NCI-H345 treated with DMSO at 0.1 percent for 48 hours (cell line): ENCODE results near the gene RNF8.
"Not testable (repeated sequence)": the region's sequence is repeated elsewhere in the genome, so short reads cannot be mapped to it uniquely, and the experiment has no call there.

Experiments used
- DNase-seq: peaks from one replicate; lab custom pipeline; 2025; ENCODE audit not compliant: unreplicated experiment; lab: John Stamatoyannopoulos, UW

The RNF8 gene

DNA sequence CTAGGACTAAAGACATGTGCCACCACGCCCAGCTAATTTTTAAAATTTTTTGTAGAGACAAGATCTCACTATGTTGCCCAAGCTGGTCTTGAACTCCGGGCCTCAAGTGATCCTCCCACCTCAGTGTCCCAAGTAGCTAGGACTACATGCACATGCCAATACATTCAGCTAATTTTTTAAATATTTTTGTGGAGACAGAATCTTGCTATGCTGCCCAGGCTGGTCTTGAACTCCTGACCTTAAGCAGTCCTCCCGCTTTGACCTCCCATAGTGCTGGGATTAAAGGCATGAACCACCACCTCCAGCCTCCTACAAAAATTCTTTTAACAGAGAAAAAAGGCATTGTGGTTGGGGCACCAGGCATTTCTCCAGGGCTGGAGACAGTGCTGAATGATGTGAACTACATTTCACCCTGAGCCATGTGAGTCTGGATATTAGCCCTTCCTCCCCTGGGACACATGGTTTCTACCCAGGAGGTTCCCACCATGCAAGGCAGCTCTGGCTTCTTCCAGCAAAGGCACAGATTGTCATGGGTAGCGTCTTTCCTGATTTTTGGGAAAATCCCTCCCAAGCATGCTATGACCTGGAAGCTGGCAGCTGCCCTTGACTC, 42.9 kb downstream of the RNF8 start:
- DNase-seq, result no peak

DNA sequence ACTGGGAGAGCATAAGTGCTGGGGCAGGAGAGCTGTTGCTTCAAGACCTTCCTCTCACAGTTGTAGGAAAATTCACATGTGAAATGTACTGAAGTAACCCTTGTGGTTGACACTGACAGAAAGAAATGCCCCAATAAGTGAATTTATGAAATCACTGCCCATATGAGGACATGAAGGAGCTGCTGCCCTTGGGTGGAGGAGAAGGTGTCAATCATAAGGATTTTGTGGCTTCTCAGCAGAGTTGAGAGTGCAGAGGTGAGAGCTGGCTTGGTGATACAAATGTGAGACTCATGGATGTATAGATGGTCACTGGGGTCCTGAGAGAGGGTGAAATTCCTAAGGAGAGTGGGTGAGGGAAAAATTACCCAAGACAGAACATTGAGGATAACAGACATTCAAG, 45.3 kb downstream of the RNF8 start:
- DNase-seq, result no peak

DNA sequence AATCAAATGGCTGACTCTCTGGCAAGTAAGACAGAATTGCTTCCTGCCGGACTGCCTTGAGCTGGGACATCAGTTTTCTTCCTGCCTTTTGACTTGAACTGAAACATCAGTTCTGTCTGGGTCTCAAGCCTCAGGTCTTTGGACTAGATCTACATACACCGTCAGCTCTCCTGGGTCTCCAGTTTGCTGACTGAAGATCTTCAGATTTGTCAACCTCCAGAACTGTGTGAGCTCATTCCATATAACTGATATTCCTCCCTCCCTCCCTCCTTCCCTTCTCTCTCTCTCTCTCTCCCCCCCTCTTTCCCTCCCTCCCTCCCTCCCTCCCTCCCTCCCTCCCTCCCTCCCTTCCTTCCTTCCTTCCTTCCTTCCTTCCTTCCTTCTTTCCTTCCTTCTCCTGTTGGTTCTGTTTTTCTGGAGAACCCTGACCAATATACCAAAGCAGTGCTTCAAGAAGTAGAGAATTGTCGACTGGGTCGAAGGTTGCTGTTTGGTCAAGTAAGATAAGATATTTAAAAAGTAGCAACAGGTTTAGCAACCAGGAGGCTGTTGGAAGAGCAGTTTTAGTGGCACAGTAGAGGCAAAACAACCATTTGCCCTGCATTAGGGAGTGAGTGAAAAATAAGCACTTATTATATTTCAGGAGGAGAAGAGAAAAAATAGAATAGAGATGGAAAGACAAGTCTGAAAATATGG, 46.2 kb downstream of the RNF8 start:
- DNase-seq, result no peak

DNA sequence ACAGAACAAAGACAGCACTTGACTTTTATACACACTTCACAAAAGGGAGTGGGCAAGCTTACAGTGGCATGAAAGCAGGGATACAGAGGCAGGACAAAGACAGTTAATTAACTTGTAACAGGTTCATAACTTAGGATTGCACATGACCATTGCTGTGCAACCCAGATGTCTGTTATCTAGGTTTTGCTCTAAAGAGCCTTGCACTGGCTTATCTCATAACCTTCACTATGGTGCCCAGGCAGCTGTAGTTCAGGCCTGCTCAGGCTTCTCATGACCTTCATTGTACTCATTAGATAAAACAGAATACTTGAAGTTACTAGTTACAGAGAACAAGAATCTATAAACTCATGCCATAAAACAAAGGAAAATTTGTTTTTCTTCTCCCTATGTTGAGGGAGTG, 47.9 kb downstream of the RNF8 start:
- not testable (repeated sequence) for DNase-seq

DNA sequence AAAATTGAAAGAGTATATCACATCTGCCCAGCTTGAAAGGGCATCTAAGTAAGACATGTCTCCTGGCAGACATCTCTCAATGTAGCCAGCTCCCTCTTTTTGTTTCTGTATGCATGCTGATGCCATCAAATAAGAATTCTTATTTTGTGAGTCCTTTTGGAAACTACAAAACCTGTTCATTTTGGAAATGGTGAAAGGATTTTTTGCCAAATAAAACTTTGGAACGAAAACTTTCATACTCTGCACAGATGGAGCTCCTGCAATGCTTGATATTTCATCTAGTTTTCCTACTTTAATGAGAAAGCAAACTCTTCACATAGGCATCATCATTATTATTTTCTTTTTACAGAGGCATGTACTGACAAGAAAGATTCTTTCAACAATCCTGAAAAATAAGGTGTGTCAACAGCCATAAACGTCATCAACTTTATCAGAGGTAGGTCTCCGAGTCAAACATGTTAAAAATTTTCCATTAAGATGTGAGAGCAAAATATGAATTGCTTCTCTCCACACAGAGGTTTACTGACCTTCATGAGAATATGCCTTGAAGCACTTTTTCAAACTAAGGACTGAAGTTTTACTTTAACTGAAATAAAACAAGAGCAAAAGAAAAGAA, 53.1 kb downstream of the RNF8 start:
- no peak for DNase-seq

DNA sequence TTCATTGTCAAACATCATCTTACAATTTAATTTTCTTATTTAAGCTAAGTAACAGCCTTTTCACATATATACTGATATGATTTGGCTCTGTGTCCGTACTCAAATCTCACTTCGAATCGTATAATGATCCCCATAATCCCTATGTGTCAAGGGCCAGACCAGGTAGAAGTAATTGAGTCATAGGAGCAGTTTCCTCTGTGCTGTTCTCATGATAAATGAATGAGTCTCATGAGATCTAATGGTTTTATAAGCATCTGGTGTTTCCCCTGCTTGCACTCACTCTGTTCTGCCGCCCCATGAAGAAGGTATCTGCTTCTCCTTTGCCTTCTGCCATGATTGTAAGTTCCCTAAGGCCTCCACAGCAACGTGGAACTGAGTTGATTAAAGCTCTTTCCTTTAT, 54.2 kb downstream of the RNF8 start:
- no peak for DNase-seq

DNA sequence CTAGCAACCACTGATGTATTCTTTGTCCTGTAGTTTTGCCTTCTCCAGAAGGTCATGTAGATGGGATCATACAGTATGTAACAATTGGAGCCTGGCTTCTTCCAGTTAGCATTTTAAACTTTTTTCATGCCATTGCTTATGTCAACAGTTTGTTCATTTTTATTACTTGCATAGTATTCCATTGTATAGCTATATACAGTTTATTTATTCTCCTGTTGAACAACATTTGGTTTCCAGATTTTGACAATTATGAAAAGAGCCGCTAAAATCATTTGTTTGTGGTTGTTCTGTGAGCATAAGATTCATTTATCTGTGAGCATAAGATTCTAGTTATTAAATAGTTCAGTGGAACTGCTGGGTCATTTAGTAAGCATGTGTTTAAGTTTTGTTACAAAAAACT, 55.7 kb downstream of the RNF8 start:
- no peak for DNase-seq

DNA sequence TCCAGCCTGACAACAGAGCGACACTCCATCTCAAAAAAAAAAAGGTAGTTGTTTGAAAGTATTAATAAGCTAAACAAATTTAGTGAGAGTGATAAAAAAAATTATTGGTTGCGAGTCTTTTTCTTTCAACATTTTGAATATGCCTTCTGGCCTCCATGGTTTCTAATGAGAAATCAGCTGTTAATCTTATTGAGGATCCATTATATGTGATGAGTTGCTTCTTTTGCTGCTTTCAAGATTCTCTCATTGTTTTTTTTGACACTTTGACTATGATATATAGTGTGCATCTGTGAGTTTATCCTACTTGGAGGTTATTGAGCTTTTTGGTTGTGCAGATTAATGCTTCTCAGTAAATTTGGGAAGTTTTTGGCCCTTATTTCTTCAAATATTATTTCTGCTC, 63.6 kb downstream of the RNF8 start:
- no peak for DNase-seq

DNA sequence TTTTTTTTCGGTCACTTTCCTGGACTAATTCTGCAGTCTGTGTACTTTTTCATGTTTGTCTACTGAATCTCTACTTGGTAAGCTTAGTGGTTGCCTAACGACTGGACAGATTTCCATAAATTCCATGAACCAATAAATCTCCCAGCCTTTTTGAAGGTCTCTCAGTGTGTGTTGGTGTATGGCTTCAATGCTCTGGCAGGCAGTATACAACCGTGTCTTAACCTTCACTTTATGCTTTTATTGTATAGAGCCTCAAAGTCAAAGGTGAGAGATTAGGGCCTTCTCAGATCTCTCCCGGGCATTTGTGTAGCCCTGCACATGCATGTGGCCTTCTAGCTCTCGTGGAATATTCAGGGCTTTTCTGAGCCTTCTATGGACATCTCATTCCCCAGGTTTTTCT, 64.9 kb downstream of the RNF8 start:
- DNase-seq, result no peak

DNA sequence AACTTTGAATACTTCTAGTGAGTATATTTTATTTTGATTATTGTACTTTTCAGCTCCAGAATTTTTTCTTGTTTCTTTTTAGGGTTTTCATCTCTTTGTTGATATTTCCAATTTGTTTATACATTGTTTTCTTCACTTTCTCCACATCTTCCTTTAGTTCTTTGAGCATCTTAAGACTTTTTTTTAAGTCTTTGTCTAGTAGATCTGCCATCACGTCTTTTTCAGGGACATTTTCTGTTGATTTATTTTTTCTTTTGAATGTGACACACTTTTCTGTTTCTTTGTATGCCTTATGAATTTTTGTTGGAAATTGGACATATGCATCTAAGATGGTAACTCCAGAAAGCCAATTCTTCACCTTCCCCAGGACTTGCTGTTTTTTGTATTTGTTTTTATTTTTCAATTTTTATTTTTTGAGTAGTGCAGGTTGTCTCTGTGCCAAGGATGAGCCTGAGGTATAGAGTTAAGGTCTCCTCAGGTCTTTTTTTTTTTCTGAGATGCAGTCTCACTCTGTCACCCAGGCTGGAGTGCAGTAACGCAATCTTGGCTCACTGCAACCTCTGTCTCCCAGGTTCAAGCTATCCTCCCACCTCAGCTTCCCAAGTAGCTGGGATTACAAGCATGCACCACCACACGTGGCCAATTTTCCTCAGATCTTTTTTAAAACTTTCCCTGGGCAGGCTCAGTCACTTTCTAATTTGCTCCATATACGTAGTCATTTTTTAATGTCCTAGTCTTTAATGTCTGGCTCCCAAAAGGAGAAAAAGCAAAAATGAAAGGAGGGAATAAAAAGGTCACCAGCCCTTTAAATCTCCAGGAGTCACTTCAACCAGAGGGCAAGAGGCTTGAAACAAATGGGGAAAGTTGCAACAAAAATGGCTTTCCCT, 72.5 kb downstream of the RNF8 start:
- DNase-seq, result no peak

DNA sequence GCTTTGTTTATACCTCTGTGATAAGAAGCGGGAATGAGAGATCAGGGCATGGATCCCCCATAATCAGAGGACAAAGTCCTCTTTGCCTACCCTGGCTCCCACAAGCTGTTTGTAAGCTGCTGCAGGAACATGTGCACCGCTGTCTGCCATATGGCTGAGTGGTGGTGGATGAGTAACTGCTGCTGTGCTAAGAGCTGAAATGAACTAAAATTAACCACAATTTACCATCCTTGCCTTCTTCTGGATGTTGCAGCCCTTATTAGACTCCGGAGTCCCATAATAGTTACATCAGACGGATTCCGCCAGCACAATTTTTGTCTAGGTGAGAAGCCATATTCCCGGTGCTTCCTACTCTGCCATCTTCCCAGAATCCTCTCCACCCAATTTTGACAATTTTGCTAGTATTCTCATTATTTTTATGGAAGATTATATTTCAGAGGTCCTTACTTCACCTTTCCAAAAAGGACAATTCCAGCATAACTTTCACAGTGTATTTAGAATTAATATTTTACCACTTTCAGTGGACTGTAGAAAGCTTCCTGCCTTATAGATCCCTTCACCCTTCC, 73.2 kb downstream of the RNF8 start:
- DNase-seq, result no peak

DNA sequence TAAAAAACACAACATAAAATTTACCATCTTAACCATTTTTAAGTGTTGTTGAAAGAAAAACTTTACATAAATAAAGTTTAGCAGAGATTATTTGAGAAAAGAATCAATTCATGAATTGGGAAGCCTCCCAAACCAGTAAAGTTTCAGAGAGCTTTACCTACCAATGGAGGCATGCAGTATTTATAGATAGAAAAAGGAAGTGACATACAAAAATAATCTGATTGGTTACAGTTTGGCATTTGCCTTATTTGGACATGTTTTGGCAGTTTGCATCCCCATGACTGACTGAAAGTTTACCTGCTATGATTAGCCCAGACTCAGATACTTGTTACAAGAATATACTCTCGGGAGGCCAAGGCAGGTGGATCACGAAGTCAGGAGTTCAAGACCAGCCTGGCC, 75.6 kb downstream of the RNF8 start:
- DNase-seq, result no peak

DNA sequence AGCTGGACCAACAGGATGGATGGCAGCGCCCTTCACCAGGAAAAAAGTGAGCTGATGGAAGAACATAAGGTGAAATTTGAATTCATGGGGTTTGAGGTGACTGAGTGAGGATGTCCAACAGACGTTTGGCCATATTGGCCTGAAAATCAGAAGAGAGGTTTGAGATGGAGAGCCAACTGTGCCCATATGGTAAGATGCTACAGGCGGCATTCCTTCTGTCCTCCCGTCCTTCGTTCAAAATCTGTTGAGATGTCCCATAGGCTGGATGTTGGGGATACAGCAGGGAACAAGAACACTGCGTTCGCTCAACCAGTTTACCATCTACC, 78.8 kb downstream of the RNF8 start:
- no peak for DNase-seq

DNA sequence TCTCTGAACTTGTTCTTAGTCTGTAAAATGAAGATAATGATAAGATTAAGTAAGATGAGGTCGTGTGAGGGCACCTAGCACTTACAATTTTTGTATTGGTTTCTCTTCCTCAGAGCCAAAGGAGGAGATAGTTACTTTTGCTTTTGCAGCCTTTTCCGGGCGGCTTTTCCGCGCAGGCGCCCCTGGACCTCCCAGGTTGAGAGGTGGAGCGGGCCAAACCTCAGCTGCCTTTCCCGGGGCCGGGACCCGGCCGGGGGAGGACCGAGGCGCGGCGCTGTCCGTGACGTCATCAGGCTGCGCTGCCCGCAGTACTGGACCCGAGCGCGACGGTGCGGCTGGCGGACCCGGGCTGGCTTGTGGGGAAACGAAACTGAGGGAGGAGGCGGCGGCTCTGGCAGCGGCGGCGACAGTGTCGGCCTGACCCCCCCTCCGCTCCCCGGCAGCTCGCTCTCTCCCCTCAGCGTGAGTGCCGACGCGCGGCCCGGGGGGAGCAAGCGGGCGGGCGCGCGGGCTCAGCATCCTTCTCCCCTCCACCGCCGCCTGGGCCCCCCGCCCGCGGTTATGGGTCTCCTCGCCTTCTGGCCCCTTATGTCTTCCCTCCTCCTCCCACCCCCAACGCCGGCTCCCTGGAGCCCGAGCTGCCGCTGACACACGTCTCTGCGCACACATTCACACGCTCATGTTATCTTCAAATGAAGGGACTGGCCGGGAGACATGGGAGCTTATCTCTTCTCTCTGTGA, 79.3 kb downstream of the RNF8 start, which contains the start of gene CMTR1:
TSS of gene CMTR1 (plus strand) at position 306 of the 741 bp plus-strand sequence. CDS start 2,409 bp downstream, outside the sequence.
- peak; percentile 72 for DNase-seq

DNA sequence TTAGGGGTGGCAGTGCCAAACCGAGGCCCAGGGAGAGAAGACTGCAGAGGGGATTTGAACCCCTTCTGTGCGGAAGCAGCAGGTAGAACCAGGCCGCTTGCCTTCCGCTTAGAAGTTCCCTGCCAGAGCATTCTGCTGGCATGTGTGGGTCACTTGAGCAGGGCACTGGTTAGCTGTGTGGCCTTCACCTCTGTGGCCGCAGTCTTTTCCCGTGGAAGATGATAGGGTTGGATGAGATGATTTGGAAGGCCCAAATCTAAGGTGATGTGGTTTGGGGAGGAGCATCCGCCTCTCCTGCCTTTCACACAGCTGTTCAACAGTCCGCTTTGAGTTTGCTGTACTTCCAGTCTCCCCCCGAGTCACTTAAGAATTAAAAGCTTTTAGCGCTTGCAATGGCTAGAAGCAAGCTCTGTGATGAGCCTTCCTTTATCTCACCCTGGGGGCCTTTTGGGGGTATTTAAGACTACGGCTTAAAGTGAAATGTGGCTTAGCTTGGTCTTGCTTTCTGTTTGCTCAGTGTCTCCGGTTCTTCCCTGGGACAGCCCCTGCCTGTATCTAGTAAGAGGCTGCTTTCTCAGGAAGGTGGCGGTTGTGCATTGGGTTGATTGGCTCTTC, 80.0 kb downstream of the RNF8 start:
- DNase-seq, result no peak

DNA sequence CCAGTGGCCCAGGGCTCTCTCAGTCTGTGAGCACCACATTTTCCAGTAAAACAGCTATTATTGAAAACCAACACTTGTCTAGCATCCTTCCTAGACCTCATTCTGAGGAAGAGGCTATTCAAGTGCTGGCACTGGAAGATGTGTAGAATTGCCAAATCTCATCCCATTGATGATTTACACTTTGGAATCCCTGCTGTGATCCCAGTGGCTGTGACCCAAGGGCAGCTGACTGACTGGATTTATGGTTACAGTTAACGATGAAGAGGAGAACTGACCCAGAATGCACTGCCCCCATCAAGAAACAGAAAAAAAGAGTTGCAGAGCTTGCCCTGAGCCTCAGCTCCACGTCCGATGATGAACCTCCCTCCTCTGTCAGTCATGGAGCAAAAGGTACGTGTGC, 81.6 kb downstream of the RNF8 start:
- no peak for DNase-seq

DNA sequence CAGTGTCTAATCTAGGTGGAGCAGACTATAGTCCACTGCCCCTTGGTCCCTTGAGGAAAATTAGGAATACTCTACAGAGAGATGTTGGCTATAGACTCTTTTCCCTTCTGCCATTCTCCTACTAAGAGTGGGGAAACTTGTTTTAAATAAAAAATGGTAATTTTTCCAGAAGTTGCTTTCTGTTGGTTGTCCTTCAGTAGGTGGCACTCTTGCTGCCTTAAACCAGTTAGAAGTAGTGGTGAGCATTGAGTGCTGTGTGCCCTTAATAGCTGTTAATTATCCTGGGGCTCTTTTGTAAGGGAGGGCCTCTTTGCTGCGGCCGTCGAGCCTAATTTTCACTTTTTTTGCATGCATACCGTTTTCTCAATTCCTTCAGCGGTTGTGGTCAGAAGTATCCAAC, 82.0 kb downstream of the RNF8 start:
- DNase-seq, result no peak

DNA sequence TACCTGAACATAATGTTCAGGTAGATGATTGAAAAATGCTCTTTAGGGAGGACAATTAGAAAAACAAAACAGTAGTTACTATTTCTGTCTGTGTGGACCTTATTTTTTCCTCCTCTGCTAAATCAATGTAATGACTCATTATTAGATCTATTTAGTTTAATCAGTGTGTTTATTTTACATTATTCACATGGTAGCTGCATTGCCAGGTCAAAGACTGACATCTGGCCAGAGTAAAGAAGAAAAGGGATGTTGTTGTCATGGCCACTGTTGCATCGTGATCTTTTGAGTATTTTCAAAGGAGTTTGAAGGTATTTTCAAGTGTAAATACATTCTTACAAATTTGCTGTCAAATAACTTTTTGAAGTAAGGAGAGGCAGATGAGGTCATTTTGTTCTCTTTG, 85.1 kb downstream of the RNF8 start:
- no peak for DNase-seq

DNA sequence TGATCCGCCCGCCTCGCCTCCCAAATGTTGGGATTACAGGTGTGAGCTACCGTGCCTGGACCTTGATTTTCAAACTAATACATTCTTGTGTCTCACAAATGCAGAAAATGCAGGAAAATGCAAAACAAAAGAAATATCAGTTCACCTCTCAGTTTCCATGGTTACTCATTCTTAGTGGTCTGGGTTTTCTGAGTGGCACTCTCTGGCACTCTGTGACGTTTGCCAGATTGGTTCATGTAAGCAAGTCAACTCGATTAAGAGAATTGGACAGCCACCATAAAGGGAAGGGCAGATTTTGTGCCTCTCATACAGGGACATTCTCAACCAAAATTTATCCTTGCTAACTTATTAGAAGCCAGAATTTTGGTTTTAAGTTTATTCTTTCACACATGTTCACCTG, 87.9 kb downstream of the RNF8 start:
- no peak for DNase-seq
